ENCODE results near the gene LTA4H.
A peak's percentile ranks its signal among the peaks of the same experiment; 100 is the strongest.
"Not testable (repeated sequence)": the region's sequence is repeated elsewhere in the genome, so short reads cannot be mapped to it uniquely, and the experiment has no call there.

The LTA4H gene

DNA sequence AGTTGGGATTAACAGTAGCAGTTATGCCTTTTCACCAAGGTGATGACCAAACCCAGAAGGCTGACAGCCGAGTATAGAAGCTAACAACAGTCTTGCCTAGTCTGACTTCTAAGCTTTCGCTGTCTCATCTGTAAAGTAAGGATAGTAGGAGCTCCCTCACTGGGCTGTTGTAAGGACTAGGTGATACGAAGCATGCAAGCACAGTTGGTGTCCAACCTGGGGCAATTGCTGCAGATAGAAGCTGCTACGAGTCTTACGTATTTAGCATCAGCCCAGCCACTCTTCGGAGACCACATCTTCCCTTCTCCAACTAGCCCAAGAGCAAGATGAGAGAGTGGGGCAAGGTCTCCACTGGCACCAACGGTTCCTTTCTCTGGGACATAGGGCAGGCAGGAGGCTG is 45.3 kb downstream of the LTA4H start:
- no peak for DNase-seq (ENCODE audit: low spot score)

DNA sequence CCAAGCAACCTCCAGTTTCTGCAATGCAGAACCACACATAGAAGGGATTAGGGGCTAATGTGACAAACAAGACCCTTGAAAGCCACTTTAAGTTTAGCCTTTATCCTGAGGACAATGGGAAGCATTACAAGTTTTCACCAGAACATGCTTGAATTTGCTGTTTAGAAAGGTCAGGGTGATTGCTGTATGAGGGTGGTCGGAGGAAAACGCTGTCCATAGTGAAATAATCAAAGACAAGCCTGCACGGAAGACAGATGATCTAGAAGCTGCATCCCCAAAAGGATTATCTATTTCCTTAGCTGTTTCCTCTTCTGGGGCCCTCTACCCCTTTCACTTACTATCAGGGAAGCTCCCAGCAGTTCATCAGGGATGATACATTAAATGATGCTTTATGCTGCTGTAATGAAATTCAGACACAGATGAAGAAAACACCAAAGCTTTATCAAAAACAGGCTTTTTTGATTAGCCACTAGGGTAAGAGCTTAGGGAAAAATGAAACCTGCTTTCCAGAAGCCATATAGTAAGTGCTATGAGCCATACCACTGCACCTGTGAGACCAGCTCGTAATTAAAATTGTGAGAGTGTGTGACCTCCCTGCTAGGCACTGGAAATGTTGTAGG is 45.8 kb downstream of the LTA4H start:
- no peak for DNase-seq (ENCODE audit: low spot score)

DNA sequence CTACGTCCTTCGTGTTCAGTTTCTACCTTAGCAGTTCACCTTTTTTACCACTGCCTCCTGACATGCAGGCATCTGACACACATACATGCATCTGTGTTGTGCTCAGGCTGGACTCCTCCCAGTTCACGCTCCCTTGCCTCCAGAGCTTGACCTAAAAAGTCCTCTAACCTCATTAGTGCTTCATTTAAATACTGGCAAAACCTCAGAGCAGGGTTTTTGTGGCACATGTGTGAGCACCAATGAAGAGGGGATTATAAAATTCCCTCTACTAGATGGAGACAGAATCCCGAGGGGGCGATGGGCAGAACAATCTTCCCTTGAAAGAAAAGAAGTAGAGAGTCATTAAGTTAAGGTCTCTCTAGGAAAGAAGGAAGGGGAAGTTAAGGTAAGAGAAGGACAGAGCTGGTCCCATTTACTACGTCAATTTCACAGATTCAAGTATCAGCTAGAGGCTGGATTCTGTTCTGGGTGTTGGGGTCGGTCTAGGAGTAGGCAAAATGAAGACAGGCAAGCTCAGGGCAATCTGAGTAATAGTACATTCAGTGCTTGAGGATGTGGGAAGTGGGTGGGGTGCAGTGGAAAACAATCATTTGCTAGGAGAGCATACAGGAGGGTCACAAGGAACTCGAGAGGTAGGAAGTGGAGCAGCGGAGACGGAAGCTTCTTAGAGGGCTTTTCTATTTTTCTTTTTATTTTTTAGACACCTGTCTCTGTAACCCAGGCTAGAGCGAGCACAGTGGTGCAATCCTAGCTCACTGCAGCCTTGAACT is 46.7 kb downstream of the LTA4H start:
- no peak for DNase-seq (ENCODE audit: low spot score)

DNA sequence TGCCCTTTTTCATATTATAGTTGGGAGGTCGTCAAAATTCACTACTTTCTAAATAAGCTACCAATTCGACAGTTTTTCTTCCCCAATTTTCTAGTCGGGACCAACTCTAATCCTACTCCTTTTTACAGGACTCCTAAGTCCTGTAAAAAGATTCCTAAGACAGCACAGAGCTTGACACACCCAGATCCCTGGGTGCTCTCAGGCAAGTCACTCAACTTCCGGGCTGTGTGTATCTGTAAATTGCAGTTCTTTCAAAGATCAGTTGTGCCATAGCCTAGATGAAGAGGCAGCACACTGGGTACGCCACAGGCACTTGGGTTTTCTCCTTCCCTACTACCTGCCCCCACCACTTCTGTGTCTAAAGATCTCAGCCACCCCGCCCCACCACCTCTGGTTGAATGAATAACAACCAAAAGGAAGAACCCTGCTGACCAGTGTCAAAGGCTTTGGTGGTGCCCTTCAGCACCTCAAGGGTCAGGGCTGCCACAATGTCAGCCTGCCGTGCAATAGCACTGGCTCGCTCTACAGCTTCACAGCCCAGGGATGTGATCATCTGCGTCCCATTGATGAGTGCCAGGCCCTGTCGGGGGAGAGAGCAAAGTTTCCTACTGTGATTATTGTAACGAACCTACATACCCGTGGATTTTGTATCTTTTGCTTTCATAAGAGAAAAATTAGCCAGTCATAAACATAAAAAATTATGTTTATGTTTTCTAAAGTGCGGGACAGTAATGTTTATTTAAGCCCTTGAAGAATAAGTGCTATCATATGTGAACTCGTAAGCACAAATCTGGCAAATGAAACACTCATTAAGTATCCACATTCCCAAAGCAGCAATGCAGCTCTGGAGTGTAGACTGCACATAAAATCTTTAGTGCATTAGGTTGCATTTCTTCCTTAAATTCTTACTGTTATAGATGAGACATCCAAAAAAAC is 48.5 kb downstream of the LTA4H start:
- DNase-seq (ENCODE audit: low spot score): no peak

DNA sequence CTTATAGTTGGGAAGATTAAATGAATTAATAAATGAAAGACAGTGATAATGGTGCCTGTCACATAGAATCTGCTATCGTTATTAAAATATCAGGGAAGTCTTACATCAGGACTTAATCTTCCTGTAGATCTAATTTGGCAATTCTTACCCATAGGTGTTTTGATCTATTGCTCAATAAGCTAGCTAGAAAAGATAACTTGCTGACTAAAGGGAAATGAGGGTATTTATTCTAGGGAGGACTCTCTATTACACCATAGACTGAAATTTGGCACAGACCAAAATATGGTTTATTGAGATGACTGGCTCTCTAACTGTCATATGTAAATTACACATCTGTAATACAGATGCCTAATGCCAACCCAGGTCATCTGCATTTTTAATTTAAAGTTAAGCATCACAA is 50.7 kb downstream of the LTA4H start:
- DNase-seq (ENCODE audit: low spot score): no peak

DNA sequence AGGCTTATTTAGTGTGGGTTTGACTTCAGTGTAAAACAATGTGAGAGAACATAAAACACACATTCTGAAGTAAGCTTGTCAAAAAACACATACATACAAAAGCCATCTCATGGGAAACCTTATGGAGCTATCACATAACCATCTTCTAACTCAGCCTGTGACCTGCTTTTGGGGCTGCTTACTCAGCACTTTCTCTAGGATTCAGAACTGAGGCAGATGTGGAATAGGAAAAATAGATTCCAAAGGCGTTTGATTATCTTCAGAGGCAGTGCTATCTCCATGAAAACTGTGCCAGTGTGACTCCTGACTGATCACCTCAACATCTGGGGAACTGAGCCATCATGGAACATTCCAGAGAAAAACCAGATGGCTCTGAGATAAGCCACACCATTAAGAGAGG is 52.8 kb downstream of the LTA4H start:
- DNase-seq (ENCODE audit: low spot score): no peak

DNA sequence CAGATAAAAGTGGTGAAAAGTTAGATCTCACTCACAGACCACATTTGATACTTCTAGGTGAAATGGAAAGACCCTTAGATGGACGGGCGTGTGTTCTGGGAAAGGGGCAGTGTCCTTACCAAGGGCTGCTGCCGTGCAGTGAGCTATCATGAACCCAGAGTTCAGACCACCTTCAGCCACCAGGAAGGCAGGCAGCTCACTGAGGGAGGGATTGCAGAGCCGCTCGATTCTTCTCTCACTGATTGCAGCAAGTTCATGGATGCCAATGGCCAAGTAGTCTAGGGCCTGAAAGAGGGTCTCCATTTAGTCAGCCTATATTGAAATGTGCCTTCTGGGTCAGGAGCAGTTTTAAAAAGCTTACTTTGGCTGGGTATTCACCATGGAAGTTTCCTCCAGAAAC is 55.0 kb downstream of the LTA4H start:
- DNase-seq (ENCODE audit: low spot score): no peak

DNA sequence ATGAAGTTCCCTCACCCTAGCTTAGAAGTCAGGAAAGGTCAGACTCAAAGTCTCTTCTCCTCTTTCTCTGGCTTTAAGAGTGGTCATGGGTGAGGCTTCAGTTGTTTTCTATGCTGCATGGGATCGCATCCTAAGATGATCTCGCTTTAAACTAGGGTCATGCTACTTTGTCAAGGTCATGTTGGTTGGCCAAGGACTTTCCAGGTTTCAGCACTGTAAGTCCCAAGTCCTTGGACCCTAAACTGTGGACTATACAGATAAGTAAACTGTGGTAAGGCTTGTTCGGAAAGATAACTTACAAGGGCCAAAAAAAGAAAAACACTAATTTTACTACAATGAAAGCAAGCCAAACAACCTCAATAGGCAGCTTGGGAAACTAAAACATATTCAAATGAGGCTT is 56.6 kb downstream of the LTA4H start:
- no peak for DNase-seq (ENCODE audit: low spot score)

DNA sequence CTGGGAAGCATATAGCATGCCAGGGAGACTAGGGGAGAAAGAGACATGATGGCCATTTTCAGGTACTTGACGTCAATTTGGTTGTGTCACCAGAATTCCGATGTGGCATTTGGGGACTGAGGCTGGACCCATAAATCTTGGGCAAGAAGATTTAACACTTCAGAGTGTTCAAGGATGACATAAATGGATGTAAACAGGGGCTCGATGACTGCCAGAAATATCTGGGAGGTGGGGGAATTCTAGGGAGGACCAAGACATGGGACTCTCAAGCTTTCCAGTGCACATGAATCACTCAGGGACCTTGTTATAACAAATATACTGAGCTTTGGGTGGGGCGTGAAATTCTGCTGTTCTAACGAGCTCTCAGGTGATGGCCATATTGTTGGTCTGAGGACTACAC is 57.0 kb downstream of the LTA4H start:
- no peak for DNase-seq (ENCODE audit: low spot score)

DNA sequence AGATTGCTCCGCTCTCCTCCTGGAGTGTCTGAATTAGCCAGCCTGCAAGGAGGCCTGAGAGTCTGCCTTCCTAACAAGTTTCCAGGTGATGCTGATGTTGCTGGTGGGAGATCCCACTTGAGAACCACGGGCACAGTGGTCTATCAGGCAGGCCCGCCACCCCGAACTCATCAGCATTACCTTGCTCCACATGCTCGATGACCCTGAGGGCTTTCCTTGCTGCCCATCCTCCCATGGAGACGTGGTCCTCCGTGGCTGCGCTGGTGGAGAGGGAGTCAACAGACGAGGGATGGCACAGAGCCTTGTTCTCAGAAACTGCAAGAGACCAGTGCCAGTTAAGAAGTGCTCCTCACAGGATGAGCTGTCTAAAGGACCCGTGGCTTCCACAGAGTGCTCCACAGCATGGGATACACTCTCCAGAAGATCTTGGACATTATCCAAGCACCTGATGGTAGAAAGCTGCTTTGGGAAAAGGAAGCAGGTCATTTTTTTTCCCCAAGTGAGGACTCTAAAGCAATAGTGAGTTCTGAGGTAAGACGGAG is 57.6 kb downstream of the LTA4H start:
- DNase-seq (ENCODE audit: low spot score): no peak

DNA sequence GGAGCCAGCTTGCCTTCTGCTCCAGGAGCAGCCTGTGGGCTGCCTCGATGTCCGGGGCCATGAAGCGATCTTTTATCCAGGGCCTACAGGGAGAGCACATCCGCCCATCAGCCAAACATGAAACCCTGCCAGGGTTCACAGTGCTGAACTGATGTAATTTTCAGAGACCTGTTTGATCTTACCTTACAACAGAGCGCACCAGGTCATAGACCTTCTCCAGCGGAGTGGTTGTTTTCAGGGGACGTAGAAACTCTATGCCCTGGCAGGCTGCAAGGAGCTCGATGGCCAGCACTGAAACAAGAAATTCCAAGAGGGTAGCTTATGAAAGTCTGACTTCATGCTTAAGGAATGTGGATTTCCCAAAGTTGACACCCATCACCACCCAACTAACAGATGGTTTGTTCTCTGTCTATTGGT is 59.0 kb downstream of the LTA4H start:
- DNase-seq (ENCODE audit: low spot score): no peak

DNA sequence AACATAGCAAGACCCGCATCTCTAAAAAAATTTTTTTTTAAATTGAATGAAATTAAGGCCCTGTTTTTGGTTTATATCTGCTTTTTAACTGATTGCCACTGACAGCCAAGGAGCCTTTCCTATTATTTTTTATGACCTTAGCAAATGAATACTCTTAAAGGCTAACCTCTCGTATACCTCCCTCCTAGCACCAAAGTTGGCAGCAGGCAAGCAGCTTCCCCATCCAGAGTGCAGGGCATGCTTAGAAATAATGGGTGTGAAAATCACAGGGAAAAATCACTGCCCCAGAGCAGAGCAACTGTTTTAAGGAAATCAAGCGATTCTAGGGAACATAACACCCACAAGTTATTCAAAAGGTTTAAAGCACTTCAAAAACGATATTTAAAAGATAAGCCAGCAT is 59.9 kb downstream of the LTA4H start:
- no peak for DNase-seq (ENCODE audit: low spot score)

DNA sequence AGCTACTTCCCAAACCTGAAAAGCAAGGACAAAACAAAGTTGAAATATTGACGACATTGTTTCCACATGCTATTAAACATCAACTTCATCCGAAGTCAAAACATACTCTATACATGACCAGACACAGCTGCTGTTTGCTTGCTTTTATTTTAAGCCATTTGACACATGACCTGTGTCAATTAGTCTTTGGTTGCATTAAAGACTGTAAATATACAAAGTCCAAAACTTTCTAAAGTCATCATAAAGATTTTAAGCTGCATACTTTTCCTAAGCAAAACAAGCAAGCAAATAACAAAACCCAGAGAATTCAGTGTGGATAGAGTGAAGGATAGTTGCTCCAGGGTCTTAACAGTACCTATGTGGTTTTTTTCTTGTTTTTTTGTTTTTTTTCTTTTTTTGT is 61.0 kb downstream of the LTA4H start:
- DNase-seq (ENCODE audit: low spot score): no peak

DNA sequence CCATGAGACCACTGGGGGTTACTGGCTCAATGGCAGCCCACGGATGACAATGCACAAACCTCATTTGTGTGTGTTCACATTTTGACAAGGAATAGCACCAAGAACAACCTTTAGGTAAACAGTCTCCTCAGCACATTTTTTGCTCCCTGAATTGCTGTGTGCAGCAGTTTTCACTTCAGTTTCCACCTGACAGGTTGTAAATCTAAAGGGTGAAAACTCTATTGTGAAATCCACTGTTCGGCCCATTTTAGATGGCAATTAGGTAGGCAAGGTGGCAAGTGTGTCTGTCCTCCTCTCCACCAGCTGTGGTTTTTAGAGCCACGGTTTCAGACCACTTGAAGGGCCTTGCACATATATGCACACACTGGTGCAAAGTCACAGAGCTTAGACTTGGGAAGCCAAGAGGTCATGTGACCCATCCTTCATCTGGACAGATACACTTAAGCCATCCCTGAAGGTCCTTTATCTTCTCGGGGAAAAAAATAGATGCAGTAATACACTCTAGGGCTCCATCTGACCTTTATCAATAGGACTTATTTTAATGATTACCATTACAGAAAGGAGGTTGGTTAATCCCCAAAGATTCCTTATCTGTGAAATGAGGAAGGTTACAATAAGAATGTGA is 62.4 kb downstream of the LTA4H start:
- DNase-seq (ENCODE audit: low spot score): no peak

DNA sequence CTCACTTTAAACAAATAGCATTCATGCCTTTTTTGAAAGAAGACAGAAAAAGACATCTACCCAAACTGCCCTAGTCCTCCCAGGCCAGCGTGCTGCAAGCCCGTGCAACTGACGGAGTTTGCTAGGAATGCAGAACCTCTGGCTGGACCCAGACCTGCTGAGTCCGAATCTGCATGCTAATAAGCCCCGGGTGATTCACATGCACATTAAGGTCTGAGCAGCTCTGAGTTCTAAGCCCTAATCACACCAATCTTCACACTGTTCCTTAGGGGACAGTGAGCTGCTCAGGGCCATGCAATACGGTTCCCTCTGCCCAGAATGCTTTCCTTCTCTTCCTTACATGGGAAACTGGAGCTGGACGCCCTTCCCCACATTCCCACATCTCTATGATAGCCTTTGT is 64.5 kb downstream of the LTA4H start:
- no peak for DNase-seq (ENCODE audit: low spot score)

DNA sequence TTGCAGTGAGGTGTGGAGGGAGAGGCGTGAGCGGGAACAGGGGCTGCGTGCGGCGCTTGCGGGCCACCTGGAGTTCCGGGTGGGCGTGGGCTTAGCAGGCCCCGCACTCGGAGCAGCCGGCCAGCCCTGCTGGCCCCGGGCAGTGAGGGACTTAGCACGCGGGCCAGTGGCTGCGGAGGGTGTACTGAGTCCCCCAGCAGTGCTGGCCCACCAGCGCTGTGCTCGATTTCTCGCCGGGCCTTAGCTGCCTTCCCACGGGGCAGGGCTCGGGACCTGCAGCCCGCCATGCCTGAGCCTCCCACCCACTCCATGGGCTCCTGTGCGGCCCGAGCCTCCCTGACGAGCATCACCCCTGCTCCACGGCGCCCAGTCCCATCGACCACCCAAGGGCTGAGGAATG is 66.3 kb downstream of the LTA4H start:
- not testable (repeated sequence) for DNase-seq (ENCODE audit: low spot score)

DNA sequence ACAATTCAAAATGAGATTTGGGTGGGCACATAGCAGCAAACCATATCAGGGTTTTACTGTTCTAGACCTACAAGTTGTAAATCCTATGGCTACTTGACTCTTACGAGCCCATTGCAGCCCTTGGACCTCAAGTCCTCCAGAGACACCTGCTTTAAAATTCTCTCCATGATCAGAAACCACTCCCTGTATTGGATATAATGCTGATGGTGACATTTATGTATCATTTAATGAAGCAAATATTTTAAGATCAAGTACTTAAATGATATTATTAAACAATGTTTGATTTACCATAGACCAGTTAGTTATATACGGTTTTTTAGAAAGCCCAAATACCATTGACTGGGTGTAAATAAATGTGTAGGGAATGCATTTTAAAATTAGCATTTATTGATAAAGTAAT is 68.1 kb downstream of the LTA4H start:
- no peak for DNase-seq (ENCODE audit: low spot score)

DNA sequence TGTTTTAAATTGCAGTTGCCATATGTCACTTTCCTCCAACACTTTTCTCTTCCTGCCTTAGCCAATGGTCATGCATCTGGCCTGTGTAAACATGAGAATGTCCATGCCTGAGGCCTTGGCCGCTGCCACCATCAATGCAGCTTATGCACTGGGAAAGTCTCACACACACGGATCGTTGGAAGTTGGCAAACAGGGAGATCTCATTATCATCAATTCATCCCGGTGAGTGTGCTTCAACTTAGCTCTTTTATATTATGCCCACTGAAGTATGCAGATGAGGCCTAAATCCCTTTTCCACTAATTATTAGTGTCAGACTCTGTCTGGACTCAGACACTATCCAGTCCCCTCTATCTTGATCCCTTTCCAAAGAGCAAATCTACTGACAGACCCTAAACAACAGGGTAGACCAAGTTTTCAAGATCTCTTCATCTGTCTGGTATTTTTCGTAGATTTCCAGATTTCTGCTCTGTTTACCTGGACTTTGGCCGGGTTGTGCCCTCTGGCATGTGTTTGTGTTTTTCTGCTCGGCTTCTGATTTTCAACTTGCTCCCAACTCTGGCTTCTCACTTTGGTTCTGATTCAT is 69.0 kb downstream of the LTA4H start:
- no peak for DNase-seq (ENCODE audit: low spot score)

DNA sequence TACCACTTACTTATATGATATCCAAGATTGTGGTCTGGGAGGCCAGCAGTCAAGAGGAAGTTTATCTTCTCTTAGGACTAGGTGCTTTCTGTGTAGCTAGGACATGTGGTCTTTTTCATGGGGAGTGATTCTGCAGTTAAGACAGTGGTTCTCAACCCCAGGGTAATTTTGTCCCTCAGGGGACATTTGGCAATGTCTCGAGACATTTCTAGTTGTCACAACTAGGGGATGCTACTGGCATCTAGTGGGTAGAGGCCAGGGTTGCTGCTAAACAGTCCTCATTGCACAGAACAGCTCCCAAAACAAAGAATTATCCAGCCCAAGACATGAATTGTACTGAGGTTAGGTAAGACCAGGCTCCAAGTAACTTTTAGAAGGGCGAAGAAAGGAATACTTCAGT is 72.3 kb downstream of the LTA4H start:
- peak; percentile 48 for DNase-seq (ENCODE audit: low spot score)

DNA sequence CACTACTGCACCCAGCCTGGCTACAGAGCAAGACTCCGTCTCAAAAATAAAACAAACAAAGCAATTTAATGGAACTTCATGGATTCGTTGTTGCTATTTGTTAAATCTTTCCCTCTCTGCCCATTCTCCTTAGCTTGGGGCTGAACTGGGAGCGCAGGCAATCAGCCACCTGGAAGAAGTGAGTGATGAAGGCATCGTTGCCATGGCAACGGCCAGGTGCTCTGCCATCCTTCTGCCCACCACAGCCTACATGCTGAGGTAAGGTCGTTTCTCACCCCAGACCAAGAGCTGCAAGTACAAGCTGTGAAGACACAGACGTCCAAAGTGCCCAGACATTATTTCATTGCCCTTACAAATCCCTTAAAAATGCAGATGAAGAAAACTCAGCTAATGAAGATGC is 73.2 kb downstream of the LTA4H start:
- no peak for DNase-seq (ENCODE audit: low spot score)

DNA sequence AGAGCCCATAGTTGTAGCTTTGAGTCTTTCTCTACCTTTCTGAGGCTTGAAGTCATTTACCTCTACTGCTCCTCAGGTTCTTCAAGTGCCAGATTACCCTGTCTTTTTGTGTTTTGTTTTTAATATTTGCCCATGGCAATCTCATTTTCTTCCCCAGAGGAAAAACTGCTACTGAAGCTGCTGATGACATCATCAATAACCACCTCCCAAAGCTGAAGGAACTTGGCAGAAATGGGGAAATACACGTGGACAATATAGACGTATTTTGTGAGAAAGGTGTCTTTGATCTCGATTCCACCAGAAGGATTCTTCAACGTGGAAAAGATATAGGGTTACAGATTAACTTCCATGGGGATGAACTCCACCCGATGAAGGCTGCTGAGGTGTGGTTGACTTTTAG is 75.1 kb downstream of the LTA4H start:
- no peak for DNase-seq (ENCODE audit: low spot score)

DNA sequence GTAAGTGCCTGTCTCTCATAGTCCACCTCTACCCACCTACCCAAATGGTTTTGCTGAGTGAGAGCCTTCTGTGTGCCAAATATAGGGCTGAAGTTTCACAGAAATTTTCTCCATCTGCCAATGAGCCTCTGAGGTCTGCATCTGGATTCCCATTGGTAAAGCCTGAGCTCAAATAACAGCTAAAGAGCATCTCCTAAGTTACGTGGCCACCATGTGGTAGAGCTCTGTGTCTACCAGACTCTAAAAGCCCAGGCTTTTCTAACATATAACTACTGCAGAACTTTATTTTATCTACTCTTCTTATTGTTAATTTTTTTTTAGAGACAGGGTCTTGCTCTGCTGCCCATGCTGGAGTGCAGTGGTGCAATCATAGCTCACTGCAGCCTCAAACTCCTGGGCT is 76.3 kb downstream of the LTA4H start:
- DNase-seq (ENCODE audit: low spot score): peak; percentile 54

Measured in NAMALWA (cell line).